Neural progenitor cell (in vitro differentiated cells): Measurements from ENCODE around the gene DRC1.

Source experiments
- CTCF ChIP-seq: fragments of 200-600 bp; sonication (generic); IDR thresholded peaks from 2 replicates; pipeline ENCODE4 v1.5.1; 2017; ENCODE audit warnings: antibody characterized with exemption, mild to moderate bottlenecking
- EZH2phosphoT487 ChIP-seq: fragments of 200-600 bp; sonication (generic); IDR thresholded peaks from 2 replicates; pipeline ENCODE4 v1.6.1; 2017; ENCODE audit warnings: antibody characterized with exemption

- no peak for TF ChIP-seq CTCF
- TF ChIP-seq EZH2phosphoT487 = no peak
These were observed 102.3 kb downstream of the DRC1 start for GRCh38 chr2:26504002-26504401.
